Measurements from ENCODE around the gene KIF27. TPM values are rescaled to one million over a fixed set of nuclear protein-coding genes. Genes with fewer than 3 reads are reported as not detected.

The KIF27 gene
- total RNA-seq, 1 donor from 2014 or later: 16.4 TPM

- Histone ChIP-seq H3K4me3 (no peak overlapping the region), H3K27ac (no peak overlapping the region), H3K4me2 (peak overlapping the region; percentile 61), H4K20me1 (ENCODE audit: low read depth) (no peaks in the 10 kb centered on the region), H3K9ac (no peak overlapping the region), H3K9me3 (ENCODE audit: low read depth) (no peaks in the 10 kb centered on the region), H3K27me3 (no peaks in the 10 kb centered on the region), H3K4me1 (peaks cover 23% of the 10 kb centered on the region), H2AFZ (replicated peaks) (no peak overlapping the region), H3K36me3 (no peaks in the 10 kb centered on the region), H3F3A (ENCODE audit: low read depth) (peaks cover 21% of the 10 kb centered on the region), H3K79me2 (ENCODE audit: low read depth) (no peaks in the 10 kb centered on the region)
- no peaks in the 10 kb centered on the region for H3K9me3 Mint-ChIP-seq
- no peak for DNase-seq (ENCODE audit: low spot score)
- no peaks in the 10 kb centered on the region for H3K36me3 Mint-ChIP-seq
- H3K4me1 Mint-ChIP-seq: peaks cover 10% of the 10 kb centered on the region
- TF ChIP-seq EZH2phosphoT487 (IDR thresholded peaks at IDR 0.05) (no peak), CTCF (IDR thresholded peaks at IDR 0.05) (no peak), EZH2 (IDR thresholded peaks at IDR 0.05) (no peak)
- peaks cover 6% of the 10 kb centered on the region for H3K27me3 Mint-ChIP-seq (ENCODE audit: insufficient read depth, low read depth)
- no peak overlapping the region for H3K27ac Mint-ChIP-seq
- no peak overlapping the region for H3K4me3 Mint-ChIP-seq
Measured at GRCh38 chr9:83934569-83935275, 13.5 kb upstream of the KIF27 start.

DNA sequence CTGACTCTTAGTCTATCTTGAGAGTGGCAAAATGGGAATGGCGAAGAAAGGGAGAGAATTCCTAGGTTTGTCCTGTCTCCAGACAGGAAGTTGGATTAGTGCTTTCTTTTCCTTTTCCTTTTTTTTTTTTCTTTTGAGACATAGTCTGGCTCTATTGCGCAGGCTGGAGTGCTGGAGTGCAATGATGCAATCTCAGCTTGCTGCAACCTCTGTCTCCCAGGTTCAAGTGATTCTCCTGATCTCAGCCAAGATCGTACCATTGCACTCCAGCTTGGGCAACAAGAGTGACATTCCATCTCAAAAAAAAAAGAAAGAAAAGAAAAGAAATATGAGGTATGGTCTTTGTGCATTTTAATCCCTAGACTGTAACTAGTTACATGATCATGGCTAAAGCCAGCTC, 12.6 kb upstream of the KIF27 start:
- Mint-ChIP-seq H3K27me3 (ENCODE audit: insufficient read depth, low read depth) (peaks cover 8% of the 10 kb centered on the region), H3K4me1 (peaks cover 10% of the 10 kb centered on the region), H3K27ac (no peak overlapping the region), H3K4me3 (no peak overlapping the region), H3K36me3 (no peaks in the 10 kb centered on the region), H3K9me3 (no peaks in the 10 kb centered on the region)
- no peak overlapping the region for H3K27ac ChIP-seq
- H3K36me3 ChIP-seq: no peaks in the 10 kb centered on the region
- no peak overlapping the region for H2AFZ ChIP-seq (replicated peaks)
- H3K9me3 ChIP-seq (ENCODE audit: low read depth): no peaks in the 10 kb centered on the region
- H3F3A ChIP-seq (ENCODE audit: low read depth): peaks cover 21% of the 10 kb centered on the region
- no peaks in the 10 kb centered on the region for H3K27me3 ChIP-seq
- no peaks in the 10 kb centered on the region for H3K79me2 ChIP-seq (ENCODE audit: low read depth)
- peaks cover 23% of the 10 kb centered on the region for H3K4me1 ChIP-seq
- no peak for DNase-seq (ENCODE audit: low spot score)
- H3K9ac ChIP-seq: no peak overlapping the region
- TF ChIP-seq EZH2 (IDR thresholded peaks at IDR 0.05) (no peak), CTCF (IDR thresholded peaks at IDR 0.05) (no peak), EZH2phosphoT487 (IDR thresholded peaks at IDR 0.05) (no peak)
- H4K20me1 ChIP-seq (ENCODE audit: low read depth): no peaks in the 10 kb centered on the region
- no peak overlapping the region for H3K4me3 ChIP-seq
- H3K4me2 ChIP-seq: no peak overlapping the region

DNA sequence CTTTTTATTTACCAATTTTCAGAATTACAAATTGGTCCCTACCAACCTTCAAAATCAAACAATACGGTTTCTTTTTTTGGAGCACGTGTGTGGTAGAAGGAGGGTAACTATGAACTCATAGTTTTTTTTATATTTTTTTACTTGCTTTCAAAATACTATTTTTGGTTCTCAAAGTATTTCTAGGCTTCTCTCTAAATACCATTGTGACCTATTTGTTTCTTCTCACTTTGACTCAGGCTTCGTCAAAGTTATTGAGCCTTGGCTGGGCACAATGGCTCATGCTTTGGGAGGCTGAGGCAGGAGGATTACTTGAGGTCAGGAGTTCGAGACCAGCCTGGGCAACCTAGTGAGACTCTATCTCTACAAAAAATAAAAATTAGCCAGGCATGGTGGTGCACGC, 11.6 kb upstream of the KIF27 start:
- no peaks in the 10 kb centered on the region for H3K27me3 ChIP-seq
- H3K4me2 ChIP-seq: no peak overlapping the region
- Mint-ChIP-seq H3K36me3 (no peaks in the 10 kb centered on the region), H3K4me1 (peaks cover 10% of the 10 kb centered on the region), H3K27me3 (ENCODE audit: insufficient read depth, low read depth) (peaks cover 8% of the 10 kb centered on the region), H3K4me3 (no peak overlapping the region), H3K9me3 (no peaks in the 10 kb centered on the region), H3K27ac (no peak overlapping the region)
- no peaks in the 10 kb centered on the region for H3K79me2 ChIP-seq (ENCODE audit: low read depth)
- H3K9ac ChIP-seq: no peak overlapping the region
- peaks cover 21% of the 10 kb centered on the region for H3F3A ChIP-seq (ENCODE audit: low read depth)
- H2AFZ ChIP-seq (replicated peaks): no peak overlapping the region
- no peak overlapping the region for H3K27ac ChIP-seq
- TF ChIP-seq EZH2 (IDR thresholded peaks at IDR 0.05): no peak
- H3K36me3 ChIP-seq: no peaks in the 10 kb centered on the region
- peaks cover 23% of the 10 kb centered on the region for H3K4me1 ChIP-seq
- no peaks in the 10 kb centered on the region for H3K9me3 ChIP-seq (ENCODE audit: low read depth)
- H4K20me1 ChIP-seq (ENCODE audit: low read depth): no peaks in the 10 kb centered on the region
- DNase-seq (ENCODE audit: low spot score): no peak
- no peak overlapping the region for H3K4me3 ChIP-seq

DNA sequence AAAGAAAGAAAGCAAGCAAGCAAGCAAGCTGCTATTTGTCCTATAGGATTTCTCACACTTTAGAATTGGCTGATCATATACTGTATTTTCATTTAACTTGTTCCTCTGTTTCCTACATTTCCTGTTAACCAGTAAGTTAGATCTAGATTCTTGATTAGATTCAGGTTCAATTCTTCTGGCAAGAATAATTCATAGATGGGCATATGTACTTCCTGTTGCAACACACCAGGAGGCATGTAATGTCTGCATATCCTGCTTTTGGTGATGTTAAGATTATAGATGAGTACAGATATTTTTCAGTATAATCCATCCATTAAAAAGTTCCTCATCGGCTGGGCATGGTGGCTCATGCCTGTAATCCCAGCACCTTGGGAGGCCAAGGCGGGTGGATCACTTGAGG, 10.8 kb upstream of the KIF27 start:
- Histone ChIP-seq H3K27me3 (no peaks in the 10 kb centered on the region), H3K79me2 (ENCODE audit: low read depth) (no peaks in the 10 kb centered on the region), H3F3A (ENCODE audit: low read depth) (peaks cover 21% of the 10 kb centered on the region), H3K36me3 (no peaks in the 10 kb centered on the region), H3K9ac (no peak overlapping the region), H4K20me1 (ENCODE audit: low read depth) (no peaks in the 10 kb centered on the region), H3K4me2 (no peak overlapping the region), H3K4me3 (no peak overlapping the region), H2AFZ (replicated peaks) (no peak overlapping the region), H3K9me3 (ENCODE audit: low read depth) (no peaks in the 10 kb centered on the region), H3K4me1 (peaks cover 23% of the 10 kb centered on the region), H3K27ac (no peak overlapping the region)
- no peaks in the 10 kb centered on the region for H3K36me3 Mint-ChIP-seq
- peaks cover 10% of the 10 kb centered on the region for H3K4me1 Mint-ChIP-seq
- H3K9me3 Mint-ChIP-seq: no peaks in the 10 kb centered on the region
- no peak for TF ChIP-seq EZH2phosphoT487 (IDR thresholded peaks at IDR 0.05)
- H3K27ac Mint-ChIP-seq: no peak overlapping the region
- peaks cover 8% of the 10 kb centered on the region for H3K27me3 Mint-ChIP-seq (ENCODE audit: insufficient read depth, low read depth)
- no peak for DNase-seq (ENCODE audit: low spot score)
- no peak overlapping the region for H3K4me3 Mint-ChIP-seq

Data from neural progenitor cell (in vitro differentiated cells).